GM20000 (cell line): ENCODE results near the gene UNC119.

ENCODE experiments used
- DNase-seq: peaks from one replicate; pipeline ENCODE4 v3.0.0; 2012; ENCODE audit warnings: low spot score
- TF ChIP-seq, protein P1 (sequence below): IDR thresholded peaks from 2 replicates; pipeline ENCODE4 v1.5.1; 2012; ENCODE audit warnings: mild to moderate bottlenecking, control low read depth; ENCODE audit errors: extremely low read depth, missing control alignments

Gene UNC119

DNA sequence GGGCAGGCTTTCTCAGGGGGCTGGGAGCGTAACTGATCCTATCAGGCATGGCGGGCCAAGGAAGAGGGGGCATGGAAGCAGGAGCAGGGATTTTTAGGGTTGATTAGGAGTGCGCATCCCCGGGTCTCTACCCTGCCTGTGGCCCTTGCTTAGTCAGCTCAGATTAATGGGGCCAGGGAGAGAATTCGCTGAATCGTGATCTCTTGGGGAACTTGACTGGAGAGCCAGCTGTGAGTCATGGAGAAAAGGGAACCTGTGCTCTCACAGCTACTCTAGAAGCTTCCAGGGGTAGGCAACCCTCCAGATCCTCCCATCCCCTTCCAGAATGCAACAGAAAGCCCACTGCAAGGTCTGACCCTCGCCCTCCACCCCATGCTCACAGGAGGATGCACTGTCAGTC is 42.6 kb downstream of the UNC119 start:
- DNase-seq = no peak
- TF ChIP-seq, protein P1, sequence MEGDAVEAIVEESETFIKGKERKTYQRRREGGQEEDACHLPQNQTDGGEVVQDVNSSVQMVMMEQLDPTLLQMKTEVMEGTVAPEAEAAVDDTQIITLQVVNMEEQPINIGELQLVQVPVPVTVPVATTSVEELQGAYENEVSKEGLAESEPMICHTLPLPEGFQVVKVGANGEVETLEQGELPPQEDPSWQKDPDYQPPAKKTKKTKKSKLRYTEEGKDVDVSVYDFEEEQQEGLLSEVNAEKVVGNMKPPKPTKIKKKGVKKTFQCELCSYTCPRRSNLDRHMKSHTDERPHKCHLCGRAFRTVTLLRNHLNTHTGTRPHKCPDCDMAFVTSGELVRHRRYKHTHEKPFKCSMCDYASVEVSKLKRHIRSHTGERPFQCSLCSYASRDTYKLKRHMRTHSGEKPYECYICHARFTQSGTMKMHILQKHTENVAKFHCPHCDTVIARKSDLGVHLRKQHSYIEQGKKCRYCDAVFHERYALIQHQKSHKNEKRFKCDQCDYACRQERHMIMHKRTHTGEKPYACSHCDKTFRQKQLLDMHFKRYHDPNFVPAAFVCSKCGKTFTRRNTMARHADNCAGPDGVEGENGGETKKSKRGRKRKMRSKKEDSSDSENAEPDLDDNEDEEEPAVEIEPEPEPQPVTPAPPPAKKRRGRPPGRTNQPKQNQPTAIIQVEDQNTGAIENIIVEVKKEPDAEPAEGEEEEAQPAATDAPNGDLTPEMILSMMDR = no peak

DNA sequence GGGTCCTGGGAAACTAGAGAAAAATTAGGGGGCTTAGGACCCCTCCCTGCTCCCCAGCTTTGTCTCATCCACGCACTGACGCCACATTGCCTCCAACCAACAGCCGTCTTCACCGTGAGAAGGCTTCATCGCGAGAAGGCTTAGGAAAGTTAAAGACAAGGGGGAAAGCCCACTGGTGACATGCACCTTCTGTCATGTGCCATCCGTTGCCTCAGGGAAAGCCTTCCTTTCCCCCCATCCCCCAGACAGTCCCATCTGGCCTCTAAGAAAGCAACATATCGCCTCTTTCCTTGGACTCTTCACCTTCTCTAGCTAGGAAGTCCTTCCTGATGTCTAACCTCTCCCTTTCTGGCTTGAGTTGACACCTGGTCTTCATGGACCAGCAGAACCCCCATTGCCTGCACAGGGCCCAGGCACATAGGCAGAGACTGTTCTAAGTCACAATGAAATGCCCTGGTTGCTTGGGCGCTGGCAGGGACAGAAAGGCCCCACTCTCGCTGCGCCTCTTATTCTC is 44.2 kb downstream of the UNC119 start:
- no peak for DNase-seq
- TF ChIP-seq, protein P1 = no peak

DNA sequence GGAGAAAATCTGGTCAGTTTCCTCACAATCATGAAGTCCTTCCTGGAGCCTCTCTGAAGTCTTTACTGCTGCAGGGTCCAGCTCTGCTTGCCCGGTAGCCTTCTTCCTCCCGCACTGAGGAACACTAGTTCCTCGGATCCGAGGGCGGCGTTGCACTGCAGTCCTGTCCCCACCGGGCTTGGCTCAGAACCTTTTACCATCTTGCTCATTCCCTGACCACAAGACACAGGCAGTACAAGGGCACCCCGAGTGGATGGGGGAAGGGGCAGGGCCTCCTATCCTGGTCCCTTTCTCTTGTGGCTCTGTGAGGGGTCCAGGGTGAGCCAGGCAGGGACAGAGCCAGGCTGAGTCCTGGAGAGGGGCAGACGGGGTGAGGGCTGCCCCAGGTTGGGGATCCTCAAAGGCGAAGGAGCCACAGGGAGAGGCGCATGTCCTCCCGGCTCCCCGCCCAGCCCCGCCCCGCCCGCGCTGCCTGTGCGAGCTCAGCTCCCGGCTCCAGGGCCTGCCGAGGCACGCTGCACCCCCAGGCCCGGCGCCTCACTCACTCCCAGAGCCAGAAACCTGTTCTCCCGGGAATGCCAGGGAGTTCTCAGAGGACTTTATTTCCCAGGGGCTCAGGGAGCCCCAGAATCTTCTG is 44.7 kb downstream of the UNC119 start:
- TF ChIP-seq, protein P1 = no peak

DNA sequence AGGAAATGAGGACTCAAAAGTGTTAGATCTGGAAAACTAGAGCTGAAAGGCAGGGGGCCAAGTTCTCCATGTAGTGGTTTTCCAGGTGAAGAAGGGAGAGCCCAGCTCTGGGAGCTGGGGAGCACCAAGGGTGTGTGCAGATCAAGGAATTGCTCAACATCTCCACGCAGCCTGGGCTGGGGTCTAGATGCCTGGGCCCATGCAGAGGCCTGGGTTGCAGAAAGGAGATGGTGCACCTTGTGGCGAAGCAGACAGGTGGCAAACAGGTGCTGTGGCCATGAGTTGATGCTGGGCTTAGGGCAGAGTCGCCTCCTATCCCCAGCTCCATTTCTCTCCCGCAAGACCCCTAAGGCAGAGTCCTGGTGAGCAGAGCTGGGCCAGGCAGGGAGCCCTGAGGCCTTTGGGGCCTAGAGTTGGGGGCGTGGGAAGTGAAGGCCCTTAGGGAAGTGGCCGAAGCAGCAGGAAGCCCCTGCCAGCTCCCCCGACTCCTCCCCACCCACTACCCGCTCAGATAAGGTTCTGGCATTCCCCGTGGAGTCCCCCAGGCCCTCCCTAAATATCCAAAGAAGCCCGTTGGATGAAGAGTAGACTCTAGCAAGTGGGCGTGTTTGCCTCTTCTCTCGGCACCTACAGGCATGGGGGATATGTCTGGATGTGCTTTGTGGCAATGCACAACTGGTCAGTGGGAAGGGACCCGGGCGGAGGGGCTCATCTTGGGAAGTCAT is 45.5 kb downstream of the UNC119 start:
- TF ChIP-seq, protein P1 = no peak
- no peak for DNase-seq

More for the DNA sequence above, 44.7 kb downstream of the UNC119 start:
- no peak for DNase-seq

DNA sequence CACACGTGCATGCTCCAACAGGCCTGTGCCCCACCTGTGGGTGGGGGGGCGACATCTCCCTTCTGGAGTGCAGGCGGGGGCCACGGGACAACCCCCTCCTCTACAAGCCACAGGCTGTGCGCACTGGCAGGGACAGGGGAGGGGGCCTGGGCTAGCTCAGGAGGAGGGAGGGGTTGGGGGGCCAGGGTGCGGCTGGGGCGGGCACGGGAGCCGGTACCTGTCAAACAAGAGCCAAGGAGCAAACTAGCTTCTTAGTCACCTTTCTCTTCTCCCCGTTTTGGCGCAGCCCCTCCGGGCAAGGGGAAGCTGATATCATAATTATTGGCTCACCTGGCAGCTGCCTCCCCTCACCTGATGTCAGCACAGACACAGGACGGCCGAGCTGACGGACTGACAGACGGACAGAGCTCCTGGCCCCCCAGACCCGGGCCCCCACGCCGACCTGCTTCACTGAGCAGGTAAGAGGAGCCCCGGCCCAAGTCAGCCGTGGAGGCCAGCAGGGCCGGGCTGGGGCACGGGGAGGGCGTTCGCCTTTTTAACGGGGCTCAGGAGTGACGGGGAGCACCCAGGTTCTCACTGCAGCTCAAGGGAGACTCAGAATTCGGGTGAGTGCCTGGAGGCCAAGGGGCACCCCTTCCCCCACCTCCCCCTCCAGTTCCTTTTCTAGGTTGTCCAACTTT is 46.3 kb downstream of the UNC119 start, which contains the start of gene FOXN1:
Gene FOXN1, plus strand, starts transcription at position 363 of the 680 bp plus-strand sequence. CDS start 17,622 bp downstream, outside the sequence.
- TF ChIP-seq, protein P1 = no peak
- DNase-seq = no peak

DNA sequence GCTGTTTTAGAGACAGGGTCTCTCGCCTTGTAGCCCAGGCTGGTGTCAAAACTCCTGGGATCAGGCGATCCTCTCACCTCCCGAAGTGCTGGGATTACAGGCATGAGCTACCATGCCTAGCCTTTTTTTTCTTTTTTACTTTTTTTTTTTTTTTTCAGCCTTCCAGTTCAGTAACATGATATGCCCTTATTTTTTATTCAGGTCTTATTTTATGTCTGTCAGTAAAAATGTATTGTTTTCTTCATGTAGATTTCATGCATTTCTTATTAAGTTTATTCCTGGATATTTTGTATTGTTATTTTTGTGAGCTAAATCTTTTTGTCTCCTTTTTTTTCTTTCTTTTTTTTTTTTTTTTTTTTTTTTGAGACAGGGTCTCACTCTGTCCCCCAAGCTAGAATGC is 49.0 kb downstream of the UNC119 start:
- TF ChIP-seq, protein P1 = no peak
- no peak for DNase-seq
